Body of pancreas (tissue), 4 donors: ENCODE results near the gene TMCC3.

Experiments used
- POLR2A ChIP-seq, 3 donors: fragments of 450-650 bp; IDR thresholded peaks; one replicate each; pipeline ENCODE4 v1.6.1; 2016; ENCODE audit warnings: antibody characterized with exemption in 3 of 3, mild to moderate bottlenecking in 2 of 3
- TF ChIP-seq, protein P1 (sequence below), 7 experiments: fragments of 450-650 bp in 4 of 7; fragments of 200-600 bp in 3 of 7; sonication (generic) in 3 of 7; IDR thresholded peaks; one replicate each; pipeline ENCODE4 v1.5.1; 2016 to 2019; ENCODE audit warnings: antibody characterized with exemption in 7 of 7

- TF ChIP-seq, protein P1, sequence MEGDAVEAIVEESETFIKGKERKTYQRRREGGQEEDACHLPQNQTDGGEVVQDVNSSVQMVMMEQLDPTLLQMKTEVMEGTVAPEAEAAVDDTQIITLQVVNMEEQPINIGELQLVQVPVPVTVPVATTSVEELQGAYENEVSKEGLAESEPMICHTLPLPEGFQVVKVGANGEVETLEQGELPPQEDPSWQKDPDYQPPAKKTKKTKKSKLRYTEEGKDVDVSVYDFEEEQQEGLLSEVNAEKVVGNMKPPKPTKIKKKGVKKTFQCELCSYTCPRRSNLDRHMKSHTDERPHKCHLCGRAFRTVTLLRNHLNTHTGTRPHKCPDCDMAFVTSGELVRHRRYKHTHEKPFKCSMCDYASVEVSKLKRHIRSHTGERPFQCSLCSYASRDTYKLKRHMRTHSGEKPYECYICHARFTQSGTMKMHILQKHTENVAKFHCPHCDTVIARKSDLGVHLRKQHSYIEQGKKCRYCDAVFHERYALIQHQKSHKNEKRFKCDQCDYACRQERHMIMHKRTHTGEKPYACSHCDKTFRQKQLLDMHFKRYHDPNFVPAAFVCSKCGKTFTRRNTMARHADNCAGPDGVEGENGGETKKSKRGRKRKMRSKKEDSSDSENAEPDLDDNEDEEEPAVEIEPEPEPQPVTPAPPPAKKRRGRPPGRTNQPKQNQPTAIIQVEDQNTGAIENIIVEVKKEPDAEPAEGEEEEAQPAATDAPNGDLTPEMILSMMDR (IDR thresholded peaks at IDR 0.05) = no peak
- no peak for TF ChIP-seq POLR2A (IDR thresholded peaks at IDR 0.05)
Observed at GRCh38 chr12:94596596-94596995, 53.8 kb downstream of the TMCC3 start.
